ENCODE results near the gene CXCR4. TPM values are rescaled to one million over a fixed set of nuclear protein-coding genes. Genes with fewer than 3 reads are reported as not detected.

Gene CXCR4
- total and polyA plus RNA-seq, 10 of the 15 experiments (the other 5 are each of a cell fraction or from before 2014, with no cell fraction given): 31.1 to 749 (median 52.7) TPM

- FAIRE-seq (no peak), DNase-seq (ENCODE audit: low read depth, low spot score) (no peak), ATAC-seq (peak; percentile 0; the same call in 2 of the 3 replicates)
- TSS peak; percentile 93 for BruUV-seq (replicated peaks)
- Histone ChIP-seq H3K4me3 (0 out of 2 replicates have a peak overlapping the region, but pooled peaks have one; percentile 24), H3K4me2 (ENCODE audit: control insufficient read depth, insufficient read depth) (no peak overlapping the region; the same call in 1 of the 2 replicates), H3K79me2 (ENCODE audit: control insufficient read depth, insufficient read depth, low read length) (no peaks in the 10 kb centered on the region), H3K9me3 (replicated peaks; ENCODE audit: control insufficient read depth, insufficient read depth, low read length) (no peaks in the 10 kb centered on the region; the same call in 2 of the 3 replicates), H3K36me3 (ENCODE audit: control insufficient read depth in 2 of 2, insufficient read depth in 2 of 2, low read length in 1 of 2) (no peaks in the 10 kb centered on the region), H4K20me1 (ENCODE audit: control insufficient read depth, insufficient read depth) (no peaks in the 10 kb centered on the region), H3K27ac (ENCODE audit: control insufficient read depth, insufficient read depth) (no peak overlapping the region), H3K4me1 (ENCODE audit: control insufficient read depth, insufficient read depth, low read length) (peaks cover 43% of the 10 kb centered on the region), H3K9ac (ENCODE audit: control insufficient read depth, insufficient read depth, low read length) (no peak overlapping the region), H2AFZ (ENCODE audit: control insufficient read depth, low read depth, low read length) (no peak overlapping the region), H3K27me3 (replicated peaks in 1 of 2; ENCODE audit: control insufficient read depth in 2 of 2, insufficient read depth in 2 of 2, low read length in 1 of 2) (peaks cover 0 to 12% of the 10 kb centered on the region in 2 experiments; a peak in 1 of 4 replicates)
- intact Hi-C loops (cut with micrococcal nuclease; ENCODE audit: unreplicated experiment): loop anchor here (1.0 to 5.0 kb wide), 10 partner anchors 74 to 250 kb away; no protein-coding TSS in a partner anchor
- in situ Hi-C loops (cut with MboI): loop anchor here (5.0 kb wide), 2 partner anchors 195 to 250 kb away; no protein-coding TSS in a partner anchor
- ChIA-PET SMC1A (ENCODE audit: uncharacterized antibody, unreplicated experiment) (interaction anchor here (0.6 to 11.5 kb wide), 24 partner anchors 9 to 249 kb away, joined by 3 to 234 read pairs (median 10); no protein-coding TSS in a partner anchor), RAD21 (ENCODE audit: unreplicated experiment) (interaction anchor here (0.7 to 11.7 kb wide), 19 partner anchors 14 to 248 kb away, joined by 3 to 301 read pairs (median 11); partner anchors contain the start of genes CXCR4 and DARS1), CTCF (interaction anchor here (1.1 to 3.4 kb wide), 6 partner anchors 73 to 252 kb away, joined by 3 to 17 read pairs (median 6); no protein-coding TSS in a partner anchor), POLR2A (interaction anchor here (0.7 to 6.5 kb wide), 12 partner anchors 10 to 245 kb away, joined by 3 to 53 read pairs (median 4); partner anchors contain the start of gene CXCR4)
- TF ChIP-seq RCOR1 (conservative IDR thresholded peaks at IDR 0.05; ENCODE audit: low read depth, low read length): no peak
These were observed 14.8 kb upstream of the CXCR4 start for GRCh38 chr2:136132825-136133155.

GRCh38 chr2:136131961-136132824, 14.2 kb upstream of the CXCR4 start:
- ChIA-PET RAD21 (ENCODE audit: unreplicated experiment) (interaction anchor here (0.7 to 11.7 kb wide), 24 partner anchors 9 to 248 kb away, joined by 3 to 301 read pairs (median 5); partner anchors contain the start of genes CXCR4 and DARS1), POLR2A (interaction anchor here (0.7 to 6.5 kb wide), 21 partner anchors 9 to 246 kb away, joined by 3 to 53 read pairs (median 4); partner anchors contain the start of gene CXCR4), CTCF (interaction anchor here (1.0 to 3.4 kb wide), 11 partner anchors 73 to 252 kb away, joined by 3 to 17 read pairs (median 4); no protein-coding TSS in a partner anchor), SMC1A (ENCODE audit: uncharacterized antibody, unreplicated experiment) (interaction anchor here (0.6 to 11.5 kb wide), 24 partner anchors 9 to 250 kb away, joined by 3 to 234 read pairs (median 9); no protein-coding TSS in a partner anchor)
- peaks cover 0 to 10% of the 10 kb centered on the region in 2 experiments; a peak in 2 of 4 replicates for H3K27me3 ChIP-seq (replicated peaks in 1 of 2; ENCODE audit: control insufficient read depth in 2 of 2, insufficient read depth in 2 of 2, low read length in 1 of 2)
- WGBS (ENCODE audit: insufficient coverage, insufficient replicate concordance, low lambda C conversion rate, missing lambda C conversion rate): under 1% methylated on average over 16 of the region's 16 CpGs
- no peaks in the 10 kb centered on the region for H4K20me1 ChIP-seq (ENCODE audit: control insufficient read depth, insufficient read depth)
- no peaks in the 10 kb centered on the region for H3K79me2 ChIP-seq (ENCODE audit: control insufficient read depth, insufficient read depth, low read length)
- peak overlapping the region; percentile 23; the same call in 1 of the 2 replicates for H3K27ac ChIP-seq (ENCODE audit: control insufficient read depth, insufficient read depth)
- peak overlapping the region; percentile 24; the same call in 1 of the 2 replicates for H3K4me3 ChIP-seq
- peaks cover 42% of the 10 kb centered on the region for H3K4me1 ChIP-seq (ENCODE audit: control insufficient read depth, insufficient read depth, low read length)
- no TSS peak for BruUV-seq (replicated peaks)
- H2AFZ ChIP-seq (ENCODE audit: control insufficient read depth, low read depth, low read length): no peak overlapping the region
- peak; percentile 89 for FAIRE-seq
- H3K9ac ChIP-seq (ENCODE audit: control insufficient read depth, insufficient read depth, low read length): no peak overlapping the region
- intact Hi-C loops (cut with micrococcal nuclease; ENCODE audit: unreplicated experiment): loop anchor here (1.0 to 5.0 kb wide), 10 partner anchors 75 to 250 kb away; no protein-coding TSS in a partner anchor
- no peaks in the 10 kb centered on the region; the same call in 2 of the 3 replicates for H3K9me3 ChIP-seq (replicated peaks; ENCODE audit: control insufficient read depth, insufficient read depth, low read length)
- H3K4me2 ChIP-seq (ENCODE audit: control insufficient read depth, insufficient read depth): peak overlapping the region; percentile 46
- in situ Hi-C loops (cut with MboI): loop anchor here (5.0 kb wide), 2 partner anchors 195 to 250 kb away; no protein-coding TSS in a partner anchor
- H3K36me3 ChIP-seq (ENCODE audit: control insufficient read depth in 2 of 2, insufficient read depth in 2 of 2, low read length in 1 of 2): no peaks in the 10 kb centered on the region
- peak; percentile 77 for ATAC-seq
- peak; percentile 97 for DNase-seq (ENCODE audit: low read depth, low spot score)
- TF ChIP-seq CREB1 (IDR thresholded peaks at IDR 0.05; ENCODE audit: low read depth): peak; percentile 95
- TF ChIP-seq BHLHE40 (IDR thresholded peaks at IDR 0.05; ENCODE audit: borderline replicate concordance in 1 of 2, low read depth in 2 of 2, low read length in 1 of 2): peak; percentile 86 to 91
- TF ChIP-seq SUPT20H (IDR thresholded peaks at IDR 0.05; ENCODE audit: borderline replicate concordance, control insufficient read depth, low read depth, low read length): no peak
- TF ChIP-seq E4F1 (IDR thresholded peaks at IDR 0.05; ENCODE audit: borderline replicate concordance, partially characterized antibody): no peak
- peak; percentile 79 for TF ChIP-seq BACH1 (IDR thresholded peaks at IDR 0.05; ENCODE audit: borderline replicate concordance)
- no peak for TF ChIP-seq YY1 (IDR thresholded peaks at IDR 0.05; ENCODE audit: low read depth, low read length)
- TF ChIP-seq MXI1 (IDR thresholded peaks at IDR 0.05; ENCODE audit: low read depth, low read length): peak; percentile 86; the same call in 1 of the 2 replicates
- TF ChIP-seq ZBED1 (IDR thresholded peaks at IDR 0.05; ENCODE audit: borderline replicate concordance): peak; percentile 98
- peak; percentile 17; the same call in 1 of the 2 replicates for TF ChIP-seq HCFC1 (IDR thresholded peaks at IDR 0.05; ENCODE audit: low read length)
- TF ChIP-seq HDAC6 (IDR thresholded peaks at IDR 0.05; ENCODE audit: unreplicated experiment): peak; percentile 27

Measured in GM12878 (cell line).